GM19035 (cell line): ENCODE measurements around the gene RAB3B.
"Not testable (repeated sequence)": the region's sequence is repeated elsewhere in the genome, so short reads cannot be mapped to it uniquely, and the experiment has no call there.

Experiments used
- ATAC-seq: cut with Tn5 transposase; IDR thresholded peaks from one replicate; pipeline ENCODE4 v1.9.1; 2021; ENCODE audit not compliant: unreplicated experiment

RAB3B gene

GRCh38 chr1:51922040-51922439 is 68.5 kb downstream of the RAB3B start:
- no peak for ATAC-seq

- ATAC-seq = no peak
Observed at GRCh38 chr1:51920130-51920529, 70.4 kb downstream of the RAB3B start.

- ATAC-seq = no peak
Observed at GRCh38 chr1:51919684-51920083, 70.8 kb downstream of the RAB3B start.

GRCh38 chr1:51916587-51917405 is 73.7 kb downstream of the RAB3B start:
- ATAC-seq = no peak

GRCh38 chr1:51915951-51916350 is 74.5 kb downstream of the RAB3B start:
- ATAC-seq = no peak

- no peak for ATAC-seq
Observed at GRCh38 chr1:51912881-51913280, 77.6 kb downstream of the RAB3B start.

GRCh38 chr1:51910221-51911000 is 80.1 kb downstream of the RAB3B start:
- no peak for ATAC-seq

- ATAC-seq = no peak
Observed at GRCh38 chr1:51908499-51908898, 82.0 kb downstream of the RAB3B start.

- no peak for ATAC-seq
Observed at GRCh38 chr1:51907079-51907702, 83.3 kb downstream of the RAB3B start.

GRCh38 chr1:51906306-51907078 is 84.0 kb downstream of the RAB3B start:
- ATAC-seq = no peak

- ATAC-seq = no peak
Observed at GRCh38 chr1:51902456-51902855, 88.0 kb downstream of the RAB3B start.

- no peak for ATAC-seq
Observed at GRCh38 chr1:51901151-51901550, 89.3 kb downstream of the RAB3B start.

GRCh38 chr1:51899022-51899421 is 91.5 kb downstream of the RAB3B start:
- no peak for ATAC-seq

GRCh38 chr1:51898090-51898734 is 92.3 kb downstream of the RAB3B start:
- no peak for ATAC-seq

- no peak for ATAC-seq
Observed at GRCh38 chr1:51897699-51898031, 92.8 kb downstream of the RAB3B start.

- not testable (repeated sequence) for ATAC-seq
Observed at GRCh38 chr1:51894748-51895147, 95.8 kb downstream of the RAB3B start.

GRCh38 chr1:51878616-51879336 is 111.7 kb downstream of the RAB3B start, which contains the start of gene NRDC:
Gene NRDC (minus strand): TSS chr1:51878727. CDS start chr1:51878615, 112 bp downstream.
- peak; percentile 96 for ATAC-seq

- no peak for ATAC-seq
Observed at GRCh38 chr1:51878308-51878615, 112.2 kb downstream of the RAB3B start.

GRCh38 chr1:51877434-51878307 is 112.8 kb downstream of the RAB3B start:
- ATAC-seq = no peak
